ENCODE data around the gene PAK6.

PAK6 gene

DNA sequence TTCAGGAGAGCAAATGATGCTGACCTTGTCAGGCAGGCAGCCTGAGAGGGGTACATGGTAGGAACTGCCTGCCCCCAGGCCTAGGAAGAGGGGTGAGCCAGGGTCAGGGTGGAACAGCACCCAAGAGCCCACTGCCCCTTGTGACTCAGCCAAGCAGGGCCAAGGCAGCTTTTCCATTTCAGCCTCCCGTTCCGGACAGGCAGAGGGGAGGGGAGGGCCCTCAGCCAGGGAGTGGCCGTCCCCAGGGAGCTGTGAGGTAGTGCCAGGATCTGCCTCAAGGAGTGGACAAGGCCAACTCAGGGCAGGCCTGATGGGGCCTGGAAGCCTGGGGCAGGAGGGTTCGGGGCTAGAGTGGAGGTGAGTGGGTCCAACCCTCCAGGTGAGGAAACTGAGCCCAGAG lies 49.1 kb downstream of the PAK6 start:
- TF ChIP-seq, protein P1, sequence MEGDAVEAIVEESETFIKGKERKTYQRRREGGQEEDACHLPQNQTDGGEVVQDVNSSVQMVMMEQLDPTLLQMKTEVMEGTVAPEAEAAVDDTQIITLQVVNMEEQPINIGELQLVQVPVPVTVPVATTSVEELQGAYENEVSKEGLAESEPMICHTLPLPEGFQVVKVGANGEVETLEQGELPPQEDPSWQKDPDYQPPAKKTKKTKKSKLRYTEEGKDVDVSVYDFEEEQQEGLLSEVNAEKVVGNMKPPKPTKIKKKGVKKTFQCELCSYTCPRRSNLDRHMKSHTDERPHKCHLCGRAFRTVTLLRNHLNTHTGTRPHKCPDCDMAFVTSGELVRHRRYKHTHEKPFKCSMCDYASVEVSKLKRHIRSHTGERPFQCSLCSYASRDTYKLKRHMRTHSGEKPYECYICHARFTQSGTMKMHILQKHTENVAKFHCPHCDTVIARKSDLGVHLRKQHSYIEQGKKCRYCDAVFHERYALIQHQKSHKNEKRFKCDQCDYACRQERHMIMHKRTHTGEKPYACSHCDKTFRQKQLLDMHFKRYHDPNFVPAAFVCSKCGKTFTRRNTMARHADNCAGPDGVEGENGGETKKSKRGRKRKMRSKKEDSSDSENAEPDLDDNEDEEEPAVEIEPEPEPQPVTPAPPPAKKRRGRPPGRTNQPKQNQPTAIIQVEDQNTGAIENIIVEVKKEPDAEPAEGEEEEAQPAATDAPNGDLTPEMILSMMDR (IDR thresholded peaks at IDR 0.05; ENCODE audit: borderline replicate concordance, extremely low read depth, low read length, poor library complexity, severe bottlenecking): no peak
- no peak for TF ChIP-seq EZH2 (IDR thresholded peaks at IDR 0.05; ENCODE audit: borderline replicate concordance, low read depth, low read length, severe bottlenecking)
- ATAC-seq (ENCODE audit: insufficient read depth, low read depth): no peak
- H3K4me3 ChIP-seq (ENCODE audit: low read depth in 1 of 2, low read length in 2 of 2): no peak overlapping the region
- H3K79me2 ChIP-seq (ENCODE audit: insufficient read depth, low read length): no peaks in the 10 kb centered on the region
- no peak overlapping the region for H2AFZ ChIP-seq (ENCODE audit: low read depth, low read length)
- H4K20me1 ChIP-seq (ENCODE audit: insufficient read depth, low read length): no peaks in the 10 kb centered on the region
- no peak overlapping the region for H3K9ac ChIP-seq (ENCODE audit: low read depth, low read length)
- no peaks in the 10 kb centered on the region for H3K4me1 ChIP-seq (ENCODE audit: insufficient read depth, low read length)
- no peaks in the 10 kb centered on the region for H3K9me3 ChIP-seq (ENCODE audit: insufficient read depth, low read length, severe bottlenecking)
- H3K36me3 ChIP-seq (ENCODE audit: insufficient read depth, low read length): no peaks in the 10 kb centered on the region
- H3K27me3 ChIP-seq (ENCODE audit: insufficient read depth, low read length, poor library complexity): no peaks in the 10 kb centered on the region
- no peak overlapping the region for H3K27ac ChIP-seq (ENCODE audit: low read length)
- no peak for DNase-seq
- H3K4me2 ChIP-seq (ENCODE audit: insufficient read depth, low read length): no peak overlapping the region

- H3K4me2 ChIP-seq (ENCODE audit: insufficient read depth, low read length): no peak overlapping the region
- ATAC-seq (ENCODE audit: insufficient read depth, low read depth) (no peak), DNase-seq (no peak)
Observed at GRCh38 chr15:40289140-40289775, 50.4 kb downstream of the PAK6 start.

DNA sequence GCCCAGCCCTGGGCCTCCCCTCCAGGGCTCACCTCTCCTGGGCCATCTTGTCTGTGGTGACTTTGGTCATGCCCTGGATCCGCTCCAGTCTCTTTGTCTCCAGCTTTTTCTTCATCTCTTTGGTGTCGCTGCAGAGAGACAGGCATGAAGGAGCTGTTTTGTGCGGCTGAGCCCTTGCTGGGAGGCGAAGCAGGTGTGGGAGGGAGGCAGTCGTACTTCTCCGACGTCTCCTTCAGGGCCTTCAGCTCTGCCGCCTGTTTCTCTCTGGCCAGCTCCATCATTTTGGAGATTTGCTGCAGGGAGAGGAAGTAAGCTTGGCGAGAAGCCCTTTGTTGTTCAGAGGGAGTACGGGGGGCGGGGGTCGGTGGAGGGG lies 51.7 kb downstream of the PAK6 start:
- Histone ChIP-seq H3K4me3 (ENCODE audit: low read depth in 1 of 2, low read length in 2 of 2) (no peak overlapping the region), H3K79me2 (ENCODE audit: insufficient read depth, low read length) (no peaks in the 10 kb centered on the region), H4K20me1 (ENCODE audit: insufficient read depth, low read length) (no peaks in the 10 kb centered on the region), H3K27ac (ENCODE audit: low read length) (no peak overlapping the region), H3K4me1 (ENCODE audit: insufficient read depth, low read length) (no peaks in the 10 kb centered on the region), H3K36me3 (ENCODE audit: insufficient read depth, low read length) (no peaks in the 10 kb centered on the region), H3K4me2 (ENCODE audit: insufficient read depth, low read length) (no peak overlapping the region), H3K9me3 (ENCODE audit: insufficient read depth, low read length, severe bottlenecking) (no peaks in the 10 kb centered on the region), H3K27me3 (ENCODE audit: insufficient read depth, low read length, poor library complexity) (no peaks in the 10 kb centered on the region), H3K9ac (ENCODE audit: low read depth, low read length) (no peak overlapping the region), H2AFZ (ENCODE audit: low read depth, low read length) (no peak overlapping the region)
- TF ChIP-seq, protein P1 (IDR thresholded peaks at IDR 0.05; ENCODE audit: borderline replicate concordance, extremely low read depth, low read length, poor library complexity, severe bottlenecking): no peak
- TF ChIP-seq EZH2 (IDR thresholded peaks at IDR 0.05; ENCODE audit: borderline replicate concordance, low read depth, low read length, severe bottlenecking): no peak
- DNase-seq: no peak
- no peak for ATAC-seq (ENCODE audit: insufficient read depth, low read depth)

More at GRCh38 chr15:40289140-40289775, 50.4 kb downstream of the PAK6 start:
- Histone ChIP-seq H3K27ac (ENCODE audit: low read length) (no peak overlapping the region), H3K4me3 (ENCODE audit: low read depth in 1 of 2, low read length in 2 of 2) (no peak overlapping the region), H3K27me3 (ENCODE audit: insufficient read depth, low read length, poor library complexity) (no peaks in the 10 kb centered on the region), H3K9me3 (ENCODE audit: insufficient read depth, low read length, severe bottlenecking) (no peaks in the 10 kb centered on the region), H3K9ac (ENCODE audit: low read depth, low read length) (no peak overlapping the region), H4K20me1 (ENCODE audit: insufficient read depth, low read length) (no peaks in the 10 kb centered on the region), H3K79me2 (ENCODE audit: insufficient read depth, low read length) (no peaks in the 10 kb centered on the region), H2AFZ (ENCODE audit: low read depth, low read length) (no peak overlapping the region), H3K36me3 (ENCODE audit: insufficient read depth, low read length) (no peaks in the 10 kb centered on the region), H3K4me1 (ENCODE audit: insufficient read depth, low read length) (no peaks in the 10 kb centered on the region)
- TF ChIP-seq, protein P1 (IDR thresholded peaks at IDR 0.05; ENCODE audit: borderline replicate concordance, extremely low read depth, low read length, poor library complexity, severe bottlenecking): no peak
- TF ChIP-seq EZH2 (IDR thresholded peaks at IDR 0.05; ENCODE audit: borderline replicate concordance, low read depth, low read length, severe bottlenecking): no peak

All from DND-41 (cell line).